Breast epithelium (tissue), 3 donors: ENCODE data around the gene SOX15.

Source experiments
- POLR2A ChIP-seq: fragments of 450-650 bp; IDR thresholded peaks from one replicate; pipeline ENCODE4 v1.6.1; 2016; ENCODE audit warnings: antibody characterized with exemption, mild to moderate bottlenecking, moderate library complexity
- POLR2AphosphoS5 ChIP-seq, 3 donors: sonication (generic); formaldehyde crosslinking; IDR thresholded peaks; one replicate each; pipeline ENCODE4 v1.6.1; 2017; ENCODE audit warnings: antibody characterized with exemption in 3 of 3
- TF ChIP-seq, protein P1 (sequence below), 3 donors: fragments of 450-650 bp; IDR thresholded peaks; one replicate each; pipeline ENCODE4 v1.5.1; 2016 to 2017; ENCODE audit warnings: antibody characterized with exemption in 3 of 3, mild to moderate bottlenecking in 3 of 3, moderate library complexity in 3 of 3

- TF ChIP-seq POLR2AphosphoS5 (IDR thresholded peaks at IDR 0.05) (no peak), POLR2A (no peak)
- TF ChIP-seq, protein P1, sequence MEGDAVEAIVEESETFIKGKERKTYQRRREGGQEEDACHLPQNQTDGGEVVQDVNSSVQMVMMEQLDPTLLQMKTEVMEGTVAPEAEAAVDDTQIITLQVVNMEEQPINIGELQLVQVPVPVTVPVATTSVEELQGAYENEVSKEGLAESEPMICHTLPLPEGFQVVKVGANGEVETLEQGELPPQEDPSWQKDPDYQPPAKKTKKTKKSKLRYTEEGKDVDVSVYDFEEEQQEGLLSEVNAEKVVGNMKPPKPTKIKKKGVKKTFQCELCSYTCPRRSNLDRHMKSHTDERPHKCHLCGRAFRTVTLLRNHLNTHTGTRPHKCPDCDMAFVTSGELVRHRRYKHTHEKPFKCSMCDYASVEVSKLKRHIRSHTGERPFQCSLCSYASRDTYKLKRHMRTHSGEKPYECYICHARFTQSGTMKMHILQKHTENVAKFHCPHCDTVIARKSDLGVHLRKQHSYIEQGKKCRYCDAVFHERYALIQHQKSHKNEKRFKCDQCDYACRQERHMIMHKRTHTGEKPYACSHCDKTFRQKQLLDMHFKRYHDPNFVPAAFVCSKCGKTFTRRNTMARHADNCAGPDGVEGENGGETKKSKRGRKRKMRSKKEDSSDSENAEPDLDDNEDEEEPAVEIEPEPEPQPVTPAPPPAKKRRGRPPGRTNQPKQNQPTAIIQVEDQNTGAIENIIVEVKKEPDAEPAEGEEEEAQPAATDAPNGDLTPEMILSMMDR (IDR thresholded peaks at IDR 0.05): no peak
Observed at GRCh38 chr17:7550344-7550743, 39.5 kb downstream of the SOX15 start.
